ENCODE results near the gene INHA. TPM values are rescaled to one million over a fixed set of nuclear protein-coding genes. Genes with fewer than 3 reads are reported as not detected.

INHA gene
- total RNA-seq, 1 experiment from 2014 or later = not detected

GRCh38 chr2:219524817-219525216 lies 47.3 kb upstream of the INHA start:
- ChIA-PET CTCF (interaction anchor here (1.7 to 7.7 kb wide), 2 partner anchors 26 to 30 kb away, joined by 6 to 103 read pairs; partner anchors contain the start of gene GMPPA), RAD21 (ENCODE audit: low non-redundant PET in 1 of 2, low total read pairs in 2 of 2, uncharacterized antibody in 2 of 2, unreplicated experiment in 2 of 2) (no interaction called here), POLR2A (no interaction called here)
- Histone ChIP-seq H4K20me1 (ENCODE audit: insufficient read depth) (no peaks in the 10 kb centered on the region), H3K4me2 (ENCODE audit: low read length) (no peak overlapping the region), H3K4me1 (ENCODE audit: control insufficient read depth in 1 of 2, insufficient read depth in 2 of 2, low read length in 2 of 2) (peaks cover 42 to 70% of the 10 kb centered on the region in 2 experiments), H3K36me3 (ENCODE audit: control insufficient read depth in 1 of 2, insufficient read depth in 2 of 2, low read length in 2 of 2) (no peaks in the 10 kb centered on the region), H3K9ac (ENCODE audit: low read length) (no peak overlapping the region), H3K27ac (ENCODE audit: low read depth, low read length) (no peak overlapping the region), H3K79me2 (ENCODE audit: insufficient read depth, low read length) (no peaks in the 10 kb centered on the region), H3K27me3 (ENCODE audit: insufficient read depth, low read length) (no peaks in the 10 kb centered on the region), H2AFZ (ENCODE audit: low read depth, low read length, poor library complexity, severe bottlenecking) (no peak overlapping the region), H3K9me2 (ENCODE audit: insufficient read depth) (no peaks in the 10 kb centered on the region), H3K4me3 (replicated peaks in 1 of 2; ENCODE audit: low read depth in 1 of 2, low read length in 2 of 2) (no peak overlapping the region), H3K9me3 (ENCODE audit: control insufficient read depth in 1 of 2, insufficient read depth in 1 of 2, low read depth in 1 of 2, low read length in 2 of 2) (no peaks in the 10 kb centered on the region)
- TF ChIP-seq ZFX (IDR thresholded peaks at IDR 0.05) = no peak
- no peak for TF ChIP-seq YY1 (IDR thresholded peaks at IDR 0.05; ENCODE audit: extremely low read depth, insufficient replicate concordance, low read depth, low read length)
- TF ChIP-seq CTCF (IDR thresholded peaks at IDR 0.05 in 2 of 3, conservative IDR thresholded peaks at IDR 0.05 in 1 of 3; ENCODE audit: borderline replicate concordance in 1 of 3, insufficient read depth in 1 of 3, low read depth in 2 of 3, low read length in 2 of 3) = no peak
- intact Hi-C loops (cut with micrococcal nuclease) = no loop called here
- BruUV-seq (replicated peaks) = no TSS peak
- DNase-seq (ENCODE audit: low read depth, low spot score) (no peak), ATAC-seq (no peak)

GRCh38 chr2:219525533-219526232 lies 46.4 kb upstream of the INHA start:
- H3K27me3 ChIP-seq (ENCODE audit: insufficient read depth, low read length) = no peaks in the 10 kb centered on the region
- H3K4me2 ChIP-seq (ENCODE audit: low read length) = no peak overlapping the region
- CTCF ChIA-PET = interaction anchor here (1.7 to 7.7 kb wide), 3 partner anchors 27 to 123 kb away, joined by 6 to 109 read pairs (median 103); partner anchors contain the start of gene GMPPA
- no peak overlapping the region for H2AFZ ChIP-seq (ENCODE audit: low read depth, low read length, poor library complexity, severe bottlenecking)
- no peaks in the 10 kb centered on the region for H3K9me3 ChIP-seq (ENCODE audit: control insufficient read depth in 1 of 2, insufficient read depth in 1 of 2, low read depth in 1 of 2, low read length in 2 of 2)
- no peak for DNase-seq (ENCODE audit: low read depth, low spot score)
- ATAC-seq = no peak
- BruUV-seq (replicated peaks) = no TSS peak
- RAD21 ChIA-PET (ENCODE audit: low non-redundant PET in 1 of 2, low total read pairs in 2 of 2, uncharacterized antibody in 2 of 2, unreplicated experiment in 2 of 2) = no interaction called here
- H3K4me1 ChIP-seq (ENCODE audit: control insufficient read depth in 1 of 2, insufficient read depth in 2 of 2, low read length in 2 of 2) = peaks cover 36 to 69% of the 10 kb centered on the region in 2 experiments
- H3K9me2 ChIP-seq (ENCODE audit: insufficient read depth) = no peaks in the 10 kb centered on the region
- no peak overlapping the region for H3K9ac ChIP-seq (ENCODE audit: low read length)
- H4K20me1 ChIP-seq (ENCODE audit: insufficient read depth) = no peaks in the 10 kb centered on the region
- H3K27ac ChIP-seq (ENCODE audit: low read depth, low read length) = no peak overlapping the region
- intact Hi-C loops (cut with micrococcal nuclease) = no loop called here
- no peaks in the 10 kb centered on the region for H3K36me3 ChIP-seq (ENCODE audit: control insufficient read depth in 1 of 2, insufficient read depth in 2 of 2, low read length in 2 of 2)
- H3K4me3 ChIP-seq (replicated peaks in 1 of 2; ENCODE audit: low read depth in 1 of 2, low read length in 2 of 2) = no peak overlapping the region
- no peaks in the 10 kb centered on the region for H3K79me2 ChIP-seq (ENCODE audit: insufficient read depth, low read length)
- POLR2A ChIA-PET = no interaction called here
- TF ChIP-seq TCF7L2 (IDR thresholded peaks at IDR 0.05; ENCODE audit: borderline replicate concordance, extremely low read depth, insufficient read depth, insufficient read length) = no peak
- TF ChIP-seq CEBPB (IDR thresholded peaks at IDR 0.05; ENCODE audit: low read depth) = no peak
- no peak for TF ChIP-seq MAX (IDR thresholded peaks at IDR 0.05)
- TF ChIP-seq CTCF (IDR thresholded peaks at IDR 0.05 in 2 of 3, conservative IDR thresholded peaks at IDR 0.05 in 1 of 3; ENCODE audit: borderline replicate concordance in 1 of 3, insufficient read depth in 1 of 3, low read depth in 2 of 3, low read length in 2 of 3) = no peak
- TF ChIP-seq ATF3 (IDR thresholded peaks at IDR 0.05) = no peak
- TF ChIP-seq ZNF274 (IDR thresholded peaks at IDR 0.05; ENCODE audit: low read depth, low read length) = no peak
- TF ChIP-seq ZFX (IDR thresholded peaks at IDR 0.05) = no peak
- TF ChIP-seq JUND (IDR thresholded peaks at IDR 0.05) = no peak
- TF ChIP-seq ZBTB33 (IDR thresholded peaks at IDR 0.05; ENCODE audit: extremely low read depth, insufficient replicate concordance, low read length) = no peak

All from HCT116 (cell line).